DND-41 (cell line): Measurements from ENCODE around the gene YEATS4.

Experiments used
- CTCF ChIP-seq: IDR thresholded peaks from 2 replicates; pipeline ENCODE4 v1.5.1; 2012; ENCODE audit warnings: borderline replicate concordance, low read length, moderate library complexity, mild to moderate bottlenecking; ENCODE audit not compliant: poor library complexity, severe bottlenecking; ENCODE audit errors: extremely low read depth
- EZH2 ChIP-seq: IDR thresholded peaks from 3 replicates; pipeline ENCODE4 v1.6.1; 2012; ENCODE audit warnings: borderline replicate concordance, low read depth, mild to moderate bottlenecking, moderate library complexity, low read length, inconsistent platforms; ENCODE audit not compliant: severe bottlenecking

GRCh38 chr12:69318225-69318624, 41.3 kb upstream of the YEATS4 start:
- TF ChIP-seq CTCF = no peak
- TF ChIP-seq EZH2 = no peak
